ENCODE data around the gene RTP3. TPM values are rescaled to one million over a fixed set of nuclear protein-coding genes. Genes with fewer than 3 reads are reported as not detected.
"Not testable (repeated sequence)": the region's sequence is repeated elsewhere in the genome, so short reads cannot be mapped to it uniquely, and the experiment has no call there.

RTP3 gene
- total and polyA plus RNA-seq, 4 donors: 1.0 to 61.7 (median 26.6) TPM

DNA sequence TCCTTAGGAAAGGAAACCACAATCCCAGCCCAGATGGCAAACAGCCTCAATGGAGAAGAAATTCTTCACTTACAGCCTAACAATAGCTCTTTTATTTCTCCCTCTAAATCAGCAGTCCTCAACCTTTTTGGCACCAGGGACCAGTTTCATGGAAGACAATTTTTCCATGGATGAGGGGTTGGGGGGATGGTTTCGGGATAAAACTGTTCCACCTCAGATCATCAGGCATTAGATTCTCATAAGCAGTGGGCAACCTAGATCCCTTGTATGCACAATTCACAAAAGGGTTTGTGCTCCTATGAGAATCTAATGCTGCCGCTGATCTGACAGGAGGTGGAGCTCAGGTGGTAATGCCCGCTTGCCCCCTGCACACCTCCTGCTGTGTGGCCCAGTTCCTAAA is 50.8 kb downstream of the RTP3 start:
- WGBS: 96% methylated on average over 3 of the region's 3 CpGs
- not testable (repeated sequence) for H3K9ac ChIP-seq (ENCODE audit: low read depth in 1 of 2, low read length in 2 of 2); H3K27me3 ChIP-seq (ENCODE audit: control insufficient read depth in 4 of 4, insufficient read depth in 4 of 4, low read length in 3 of 4)

DNA sequence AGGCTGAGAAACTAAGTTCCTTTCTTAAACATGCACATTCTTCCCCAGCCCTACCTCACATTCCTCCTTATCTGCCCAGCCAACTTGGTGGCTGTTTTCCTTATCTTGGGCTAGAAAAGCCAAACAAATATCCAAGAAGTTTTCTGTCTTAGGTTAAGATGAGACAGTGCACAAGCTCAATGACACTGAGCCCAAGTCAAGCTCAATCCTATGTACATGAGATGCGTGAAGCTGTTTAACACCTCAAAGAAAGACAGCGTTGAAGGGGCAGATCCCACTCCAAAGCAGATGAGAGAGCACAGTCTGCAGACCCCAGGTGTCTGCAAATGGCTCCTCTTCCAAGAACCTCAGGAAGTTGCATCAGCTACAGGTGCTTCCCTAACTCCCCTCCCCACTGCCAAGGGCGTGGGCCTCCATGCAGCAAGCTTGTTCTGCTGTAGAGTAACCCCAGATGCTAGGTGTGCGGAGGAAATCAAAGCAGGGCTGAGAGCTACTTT is 51.7 kb downstream of the RTP3 start:
- WGBS: 69% methylated on average over 4 of the region's 4 CpGs
- H3K9ac ChIP-seq (ENCODE audit: low read depth in 1 of 2, low read length in 2 of 2): no peak overlapping the region
- no peak overlapping the region for H3K27ac ChIP-seq (ENCODE audit: low read depth in 1 of 2, low read length in 2 of 2)
- H3K36me3 ChIP-seq (ENCODE audit: control insufficient read depth in 4 of 4, insufficient read depth in 3 of 4, low read depth in 1 of 4, low read length in 3 of 4): peaks cover 0 to 5% (median 1%) of the 10 kb centered on the region in 4 donors
- TF ChIP-seq FOXA1 (IDR thresholded peaks at IDR 0.05) (no peak), HNF4A (conservative IDR thresholded peaks at IDR 0.05) (no peak), ATF3 (IDR thresholded peaks at IDR 0.05) (no peak), CTCF (IDR thresholded peaks at IDR 0.05; ENCODE audit: low read depth, low read length, missing input control) (no peak), FOXA2 (IDR thresholded peaks at IDR 0.05) (no peak), TAF1 (conservative IDR thresholded peaks at IDR 0.05) (no peak), JUND (IDR thresholded peaks at IDR 0.05) (no peak), EGR1 (IDR thresholded peaks at IDR 0.05; ENCODE audit: low read depth in 2 of 2) (no peak), HNF4G (IDR thresholded peaks at IDR 0.05) (no peak), RXRA (IDR thresholded peaks at IDR 0.05) (no peak), RAD21 (IDR thresholded peaks at IDR 0.05) (no peak), YY1 (IDR thresholded peaks at IDR 0.05) (no peak), GABPA (IDR thresholded peaks at IDR 0.05 in 1 of 2, conservative IDR thresholded peaks at IDR 0.05 in 1 of 2) (no peak), SP1 (IDR thresholded peaks at IDR 0.05) (no peak), NR2F2 (IDR thresholded peaks at IDR 0.05) (no peak)
- H3K4me1 ChIP-seq (ENCODE audit: control insufficient read depth in 4 of 4, insufficient read depth in 4 of 4, low read length in 3 of 4): peaks cover 0 to 2% (median 0%) of the 10 kb centered on the region in 4 donors
- no peaks in the 10 kb centered on the region for H3K27me3 ChIP-seq (ENCODE audit: control insufficient read depth in 4 of 4, insufficient read depth in 4 of 4, low read length in 3 of 4)
- no peaks in the 10 kb centered on the region for H3K9me3 ChIP-seq (ENCODE audit: control insufficient read depth in 4 of 4, low read length in 3 of 4)
- H3K4me3 ChIP-seq (ENCODE audit: low read depth in 1 of 3, low read length in 3 of 3): no peak overlapping the region
- no peak for DNase-seq (ENCODE audit: low spot score)

More for the DNA sequence above, 50.8 kb downstream of the RTP3 start:
- not testable (repeated sequence) for H3K4me1 ChIP-seq (ENCODE audit: control insufficient read depth in 4 of 4, insufficient read depth in 4 of 4, low read length in 3 of 4); H3K27ac ChIP-seq (ENCODE audit: low read depth in 1 of 2, low read length in 2 of 2); H3K36me3 ChIP-seq (ENCODE audit: control insufficient read depth in 4 of 4, insufficient read depth in 3 of 4, low read depth in 1 of 4, low read length in 3 of 4); H3K9me3 ChIP-seq (ENCODE audit: control insufficient read depth in 4 of 4, low read length in 3 of 4); DNase-seq (ENCODE audit: low spot score); H3K4me3 ChIP-seq (ENCODE audit: low read depth in 1 of 3, low read length in 3 of 3)

DNA sequence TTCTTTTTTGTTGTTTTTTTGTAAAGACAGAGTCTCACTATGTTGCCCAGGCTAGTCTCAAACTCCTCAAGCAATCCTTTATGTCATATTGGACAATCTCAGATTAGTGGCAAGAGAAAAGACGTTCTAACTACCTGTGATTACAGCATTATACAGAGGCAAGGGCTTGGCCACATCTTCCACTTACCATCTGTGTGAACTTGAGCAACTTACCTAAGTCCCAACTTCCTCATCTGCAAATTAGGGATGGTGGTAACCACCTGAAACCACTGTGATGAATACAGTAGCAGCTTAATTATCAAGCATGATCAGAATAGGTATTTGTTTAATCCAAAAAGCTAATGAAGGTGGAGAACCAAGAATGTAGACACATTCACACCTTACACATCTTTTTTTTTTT is 52.2 kb downstream of the RTP3 start:
- WGBS: 85% methylated on average over 1 of the region's 1 CpG
- DNase-seq (ENCODE audit: low spot score): no peak
- no peak overlapping the region for H3K4me3 ChIP-seq (ENCODE audit: low read depth in 1 of 3, low read length in 3 of 3)
- TF ChIP-seq FOXA2 (IDR thresholded peaks at IDR 0.05) (no peak), FOXA1 (IDR thresholded peaks at IDR 0.05) (no peak), NR2F2 (IDR thresholded peaks at IDR 0.05) (no peak), CTCF (IDR thresholded peaks at IDR 0.05; ENCODE audit: low read depth, low read length, missing input control) (no peak), HNF4A (conservative IDR thresholded peaks at IDR 0.05) (no peak), HNF4G (IDR thresholded peaks at IDR 0.05) (no peak), ZBTB33 (IDR thresholded peaks at IDR 0.05) (no peak), SP1 (IDR thresholded peaks at IDR 0.05) (no peak), RAD21 (IDR thresholded peaks at IDR 0.05) (no peak), GABPA (IDR thresholded peaks at IDR 0.05 in 1 of 2, conservative IDR thresholded peaks at IDR 0.05 in 1 of 2) (no peak), EGR1 (IDR thresholded peaks at IDR 0.05; ENCODE audit: low read depth in 2 of 2) (no peak), JUND (IDR thresholded peaks at IDR 0.05) (no peak), TAF1 (conservative IDR thresholded peaks at IDR 0.05) (no peak), RXRA (IDR thresholded peaks at IDR 0.05) (no peak)
- TF ChIP-seq, protein P1, sequence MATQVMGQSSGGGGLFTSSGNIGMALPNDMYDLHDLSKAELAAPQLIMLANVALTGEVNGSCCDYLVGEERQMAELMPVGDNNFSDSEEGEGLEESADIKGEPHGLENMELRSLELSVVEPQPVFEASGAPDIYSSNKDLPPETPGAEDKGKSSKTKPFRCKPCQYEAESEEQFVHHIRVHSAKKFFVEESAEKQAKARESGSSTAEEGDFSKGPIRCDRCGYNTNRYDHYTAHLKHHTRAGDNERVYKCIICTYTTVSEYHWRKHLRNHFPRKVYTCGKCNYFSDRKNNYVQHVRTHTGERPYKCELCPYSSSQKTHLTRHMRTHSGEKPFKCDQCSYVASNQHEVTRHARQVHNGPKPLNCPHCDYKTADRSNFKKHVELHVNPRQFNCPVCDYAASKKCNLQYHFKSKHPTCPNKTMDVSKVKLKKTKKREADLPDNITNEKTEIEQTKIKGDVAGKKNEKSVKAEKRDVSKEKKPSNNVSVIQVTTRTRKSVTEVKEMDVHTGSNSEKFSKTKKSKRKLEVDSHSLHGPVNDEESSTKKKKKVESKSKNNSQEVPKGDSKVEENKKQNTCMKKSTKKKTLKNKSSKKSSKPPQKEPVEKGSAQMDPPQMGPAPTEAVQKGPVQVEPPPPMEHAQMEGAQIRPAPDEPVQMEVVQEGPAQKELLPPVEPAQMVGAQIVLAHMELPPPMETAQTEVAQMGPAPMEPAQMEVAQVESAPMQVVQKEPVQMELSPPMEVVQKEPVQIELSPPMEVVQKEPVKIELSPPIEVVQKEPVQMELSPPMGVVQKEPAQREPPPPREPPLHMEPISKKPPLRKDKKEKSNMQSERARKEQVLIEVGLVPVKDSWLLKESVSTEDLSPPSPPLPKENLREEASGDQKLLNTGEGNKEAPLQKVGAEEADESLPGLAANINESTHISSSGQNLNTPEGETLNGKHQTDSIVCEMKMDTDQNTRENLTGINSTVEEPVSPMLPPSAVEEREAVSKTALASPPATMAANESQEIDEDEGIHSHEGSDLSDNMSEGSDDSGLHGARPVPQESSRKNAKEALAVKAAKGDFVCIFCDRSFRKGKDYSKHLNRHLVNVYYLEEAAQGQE (IDR thresholded peaks at IDR 0.05): no peak

More for the DNA sequence above, 52.2 kb downstream of the RTP3 start:
- Histone ChIP-seq H3K4me1 (ENCODE audit: control insufficient read depth in 4 of 4, insufficient read depth in 4 of 4, low read length in 3 of 4) (peaks cover 0 to 2% (median 0%) of the 10 kb centered on the region in 4 donors), H3K9me3 (ENCODE audit: control insufficient read depth in 4 of 4, low read length in 3 of 4) (no peaks in the 10 kb centered on the region), H3K27me3 (ENCODE audit: control insufficient read depth in 4 of 4, insufficient read depth in 4 of 4, low read length in 3 of 4) (no peaks in the 10 kb centered on the region), H3K36me3 (ENCODE audit: control insufficient read depth in 4 of 4, insufficient read depth in 3 of 4, low read depth in 1 of 4, low read length in 3 of 4) (peaks cover 0 to 5% (median 1%) of the 10 kb centered on the region in 4 donors), H3K27ac (ENCODE audit: low read depth in 1 of 2, low read length in 2 of 2) (no peak overlapping the region), H3K9ac (ENCODE audit: low read depth in 1 of 2, low read length in 2 of 2) (no peak overlapping the region)

All from liver (tissue), 9 donors.